Measurements from ENCODE around the gene CYP2A6.

Gene CYP2A6

GRCh38 chr19:40801426-40802299 lies 48.6 kb downstream of the CYP2A6 start:
- Histone ChIP-seq H3K36me3 (ENCODE audit: control insufficient read depth, insufficient read depth, low read length) (peaks cover 14% of the 10 kb centered on the region), H3K4me3 (ENCODE audit: low read length) (peak overlapping the region; percentile 84), H3K27ac (ENCODE audit: low read depth, low read length) (peak overlapping the region; percentile 71), H3K4me1 (ENCODE audit: control insufficient read depth, insufficient read depth, low read length) (peaks cover 47% of the 10 kb centered on the region), H3K27me3 (ENCODE audit: control insufficient read depth, insufficient read depth, low read length) (no peaks in the 10 kb centered on the region), H3K9ac (ENCODE audit: low read length) (peak overlapping the region; percentile 7)

GRCh38 chr19:40800997-40801377 lies 49.3 kb downstream of the CYP2A6 start:
- Histone ChIP-seq H3K27me3 (ENCODE audit: control insufficient read depth, insufficient read depth, low read length) (no peaks in the 10 kb centered on the region), H3K4me3 (ENCODE audit: low read length) (peak overlapping the region; percentile 84), H3K4me1 (ENCODE audit: control insufficient read depth, insufficient read depth, low read length) (peaks cover 47% of the 10 kb centered on the region), H3K36me3 (ENCODE audit: control insufficient read depth, insufficient read depth, low read length) (peaks cover 14% of the 10 kb centered on the region), H3K9ac (ENCODE audit: low read length) (no peak overlapping the region), H3K27ac (ENCODE audit: low read depth, low read length) (peak overlapping the region; percentile 18)

GRCh38 chr19:40800339-40800996 lies 49.8 kb downstream of the CYP2A6 start:
- peaks cover 14% of the 10 kb centered on the region for H3K36me3 ChIP-seq (ENCODE audit: control insufficient read depth, insufficient read depth, low read length)
- H3K9ac ChIP-seq (ENCODE audit: low read length): no peak overlapping the region
- H3K27me3 ChIP-seq (ENCODE audit: control insufficient read depth, insufficient read depth, low read length): no peaks in the 10 kb centered on the region
- peaks cover 47% of the 10 kb centered on the region for H3K4me1 ChIP-seq (ENCODE audit: control insufficient read depth, insufficient read depth, low read length)
- peak overlapping the region; percentile 88 for H3K27ac ChIP-seq (ENCODE audit: low read depth, low read length)
- peak overlapping the region; percentile 84 for H3K4me3 ChIP-seq (ENCODE audit: low read length)

GRCh38 chr19:40799558-40800338 lies 50.5 kb downstream of the CYP2A6 start:
- H3K36me3 ChIP-seq (ENCODE audit: control insufficient read depth, insufficient read depth, low read length): peaks cover 11% of the 10 kb centered on the region
- peak overlapping the region; percentile 88 for H3K27ac ChIP-seq (ENCODE audit: low read depth, low read length)
- peaks cover 42% of the 10 kb centered on the region for H3K4me1 ChIP-seq (ENCODE audit: control insufficient read depth, insufficient read depth, low read length)
- peak overlapping the region; percentile 84 for H3K4me3 ChIP-seq (ENCODE audit: low read length)
- H3K9ac ChIP-seq (ENCODE audit: low read length): peak overlapping the region; percentile 78
- no peaks in the 10 kb centered on the region for H3K27me3 ChIP-seq (ENCODE audit: control insufficient read depth, insufficient read depth, low read length)

GRCh38 chr19:40798683-40799557 lies 51.3 kb downstream of the CYP2A6 start, which contains the start of gene EGLN2:
Gene EGLN2 (plus strand): TSS chr19:40799191. CDS start chr19:40800573, 1,382 bp downstream.
- Histone ChIP-seq H3K27ac (ENCODE audit: low read depth, low read length) (peak within 1 kb of the TSS; percentile 95), H3K9ac (ENCODE audit: low read length) (peak within 1 kb of the TSS; percentile 78), H3K4me1 (ENCODE audit: control insufficient read depth, insufficient read depth, low read length) (peaks cover 34% of the 10 kb centered on the region), H3K27me3 (ENCODE audit: control insufficient read depth, insufficient read depth, low read length) (no peaks in the 10 kb centered on the region), H3K36me3 (ENCODE audit: control insufficient read depth, insufficient read depth, low read length) (peaks cover 11% of the 10 kb centered on the region), H3K4me3 (ENCODE audit: low read length) (peak within 1 kb of the TSS; percentile 84)

- Histone ChIP-seq H3K27ac (ENCODE audit: low read depth, low read length) (peak overlapping the region; percentile 95), H3K36me3 (ENCODE audit: control insufficient read depth, insufficient read depth, low read length) (peaks cover 11% of the 10 kb centered on the region), H3K9ac (ENCODE audit: low read length) (peak overlapping the region; percentile 38), H3K4me1 (ENCODE audit: control insufficient read depth, insufficient read depth, low read length) (peaks cover 28% of the 10 kb centered on the region), H3K27me3 (ENCODE audit: control insufficient read depth, insufficient read depth, low read length) (no peaks in the 10 kb centered on the region), H3K4me3 (ENCODE audit: low read length) (peak overlapping the region; percentile 71)
Measured at GRCh38 chr19:40797963-40798682, 52.1 kb downstream of the CYP2A6 start.

- Histone ChIP-seq H3K27me3 (ENCODE audit: control insufficient read depth, insufficient read depth, low read length) (no peaks in the 10 kb centered on the region), H3K9ac (ENCODE audit: low read length) (no peak overlapping the region), H3K36me3 (ENCODE audit: control insufficient read depth, insufficient read depth, low read length) (peaks cover 11% of the 10 kb centered on the region), H3K4me3 (ENCODE audit: low read length) (peak overlapping the region; percentile 71), H3K27ac (ENCODE audit: low read depth, low read length) (peak overlapping the region; percentile 95), H3K4me1 (ENCODE audit: control insufficient read depth, insufficient read depth, low read length) (peaks cover 21% of the 10 kb centered on the region)
Measured at GRCh38 chr19:40797166-40797962, 52.9 kb downstream of the CYP2A6 start.
